ENCODE results near the gene COX6B1.

- TF ChIP-seq CTCF (IDR thresholded peaks at IDR 0.05) (no peak), SIN3A (IDR thresholded peaks at IDR 0.05; ENCODE audit: borderline replicate concordance, insufficient read depth, low read depth, low read length) (peak; percentile 87; the same call in 1 of the 2 replicates), POLR2AphosphoS5 (IDR thresholded peaks at IDR 0.05; ENCODE audit: low read depth, low read length) (peak; percentile 86)
- TF ChIP-seq, protein P1, sequence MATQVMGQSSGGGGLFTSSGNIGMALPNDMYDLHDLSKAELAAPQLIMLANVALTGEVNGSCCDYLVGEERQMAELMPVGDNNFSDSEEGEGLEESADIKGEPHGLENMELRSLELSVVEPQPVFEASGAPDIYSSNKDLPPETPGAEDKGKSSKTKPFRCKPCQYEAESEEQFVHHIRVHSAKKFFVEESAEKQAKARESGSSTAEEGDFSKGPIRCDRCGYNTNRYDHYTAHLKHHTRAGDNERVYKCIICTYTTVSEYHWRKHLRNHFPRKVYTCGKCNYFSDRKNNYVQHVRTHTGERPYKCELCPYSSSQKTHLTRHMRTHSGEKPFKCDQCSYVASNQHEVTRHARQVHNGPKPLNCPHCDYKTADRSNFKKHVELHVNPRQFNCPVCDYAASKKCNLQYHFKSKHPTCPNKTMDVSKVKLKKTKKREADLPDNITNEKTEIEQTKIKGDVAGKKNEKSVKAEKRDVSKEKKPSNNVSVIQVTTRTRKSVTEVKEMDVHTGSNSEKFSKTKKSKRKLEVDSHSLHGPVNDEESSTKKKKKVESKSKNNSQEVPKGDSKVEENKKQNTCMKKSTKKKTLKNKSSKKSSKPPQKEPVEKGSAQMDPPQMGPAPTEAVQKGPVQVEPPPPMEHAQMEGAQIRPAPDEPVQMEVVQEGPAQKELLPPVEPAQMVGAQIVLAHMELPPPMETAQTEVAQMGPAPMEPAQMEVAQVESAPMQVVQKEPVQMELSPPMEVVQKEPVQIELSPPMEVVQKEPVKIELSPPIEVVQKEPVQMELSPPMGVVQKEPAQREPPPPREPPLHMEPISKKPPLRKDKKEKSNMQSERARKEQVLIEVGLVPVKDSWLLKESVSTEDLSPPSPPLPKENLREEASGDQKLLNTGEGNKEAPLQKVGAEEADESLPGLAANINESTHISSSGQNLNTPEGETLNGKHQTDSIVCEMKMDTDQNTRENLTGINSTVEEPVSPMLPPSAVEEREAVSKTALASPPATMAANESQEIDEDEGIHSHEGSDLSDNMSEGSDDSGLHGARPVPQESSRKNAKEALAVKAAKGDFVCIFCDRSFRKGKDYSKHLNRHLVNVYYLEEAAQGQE (IDR thresholded peaks at IDR 0.05; ENCODE audit: insufficient read depth in 1 of 2, low read depth in 2 of 2, low read length in 1 of 2), result peak in 1 of 2 experiments; percentile 56; a peak in 1 of 4 replicates
Measured at GRCh38 chr19:35643255-35644205, 4.6 kb upstream of the COX6B1 start.

Data from Panc1 (cell line).